IMR-90 (cell line): ENCODE results near the gene THSD8. TPM values are rescaled to one million over a fixed set of nuclear protein-coding genes. Genes with fewer than 3 reads are reported as not detected.

ENCODE experiments used
- CEBPB ChIP-seq: IDR thresholded peaks from 2 replicates; pipeline ENCODE4 v1.6.1; 2012; ENCODE audit warnings: low read depth, low read length, improper control_type of control experiment
- CTCF ChIP-seq: conservative IDR thresholded peaks from 2 replicates; pipeline ENCODE4 v1.5.1; 2012; ENCODE audit warnings: mild to moderate bottlenecking, low read depth, low read length, improper control_type of control experiment
- polyA plus RNA-seq, 3 experiments: library from polyadenylated mRNA; depleted of rRNA; stranded (reverse); fragments of >200 nt; gene quantifications; 2 replicates each; pipeline ENCODE4 v1.2.3, GENCODE V29; 2012; ENCODE audit warnings: low replicate concordance in 1 of 3
- total RNA-seq: library from RNA; depleted of rRNA; stranded (reverse); fragments of >200 nt; gene quantifications from 2 replicates; pipeline ENCODE4 v1.2.3, GENCODE V29; 2012

THSD8 gene
- total and polyA plus RNA-seq, 2 of the 4 experiments (the other 2 are of a cell fraction) = 0.68 TPM; not detected in 1

GRCh38 chr19:12840091-12841079, 38.5 kb downstream of the THSD8 start (continued):
- no peak for TF ChIP-seq CTCF
- no peak for TF ChIP-seq CEBPB
